ENCODE data around the gene BOK. TPM values are rescaled to one million over a fixed set of nuclear protein-coding genes. Genes with fewer than 3 reads are reported as not detected.

Gene BOK
- total and polyA plus RNA-seq, 2 of the 13 experiments (the other 11 are each of a cell fraction or from before 2014, with no cell fraction given) = 35.5 to 39.2 TPM

GRCh38 chr2:241559323-241560161 lies 997 bp downstream of the BOK start (continued):
- TF ChIP-seq ZSCAN31 (CRISPR knock-in tag; IDR thresholded peaks at IDR 0.05; ENCODE audit: low read depth) = no peak; the same call in 1 of the 2 replicates
- TF ChIP-seq ZNF780A (CRISPR knock-in tag; IDR thresholded peaks at IDR 0.05) = no peak
- no peak for TF ChIP-seq BCL6 (CRISPR knock-in tag; IDR thresholded peaks at IDR 0.05)
- TF ChIP-seq HNRNPLL (IDR thresholded peaks at IDR 0.05; ENCODE audit: low read depth, low read length, poor library complexity, severe bottlenecking) = peak; percentile 28
- TF ChIP-seq ZNF710 (CRISPR knock-in tag; IDR thresholded peaks at IDR 0.05; ENCODE audit: borderline replicate concordance) = 0 out of 2 replicates have a peak, but pooled peaks have one; percentile 25
- no peak for TF ChIP-seq JUN (CRISPR knock-in tag; IDR thresholded peaks at IDR 0.05)
- no peak for TF ChIP-seq KDM3A (CRISPR knock-in tag; IDR thresholded peaks at IDR 0.05; ENCODE audit: low read depth)
- TF ChIP-seq ZSCAN25 (CRISPR knock-in tag; IDR thresholded peaks at IDR 0.05) = no peak
- no peak for TF ChIP-seq ZNF792 (CRISPR knock-in tag; IDR thresholded peaks at IDR 0.05)
- no peak for TF ChIP-seq CEBPB (IDR thresholded peaks at IDR 0.05; ENCODE audit: borderline replicate concordance, low read depth, low read length)
- no peak; the same call in 1 of the 2 replicates for TF ChIP-seq ZNF333 (CRISPR knock-in tag; IDR thresholded peaks at IDR 0.05; ENCODE audit: borderline replicate concordance)
- no peak for TF ChIP-seq DDIT3 (CRISPR knock-in tag; IDR thresholded peaks at IDR 0.05)
- TF ChIP-seq PHF8 (CRISPR knock-in tag; IDR thresholded peaks at IDR 0.05) = peak; percentile 66
- TF ChIP-seq ZNF660 (CRISPR knock-in tag; IDR thresholded peaks at IDR 0.05; ENCODE audit: borderline replicate concordance, low read depth) = no peak
- TF ChIP-seq U2AF2 (IDR thresholded peaks at IDR 0.05; ENCODE audit: low read depth, low read length) = no peak
- no peak for TF ChIP-seq HOXA9 (CRISPR knock-in tag; IDR thresholded peaks at IDR 0.05; ENCODE audit: borderline replicate concordance)
- TF ChIP-seq ZFP91 (CRISPR knock-in tag; IDR thresholded peaks at IDR 0.05; ENCODE audit: borderline replicate concordance) = peak; percentile 58; the same call in 1 of the 2 replicates
- no peak for TF ChIP-seq GATA4 (IDR thresholded peaks at IDR 0.05; ENCODE audit: borderline replicate concordance, low read depth)
- TF ChIP-seq DBP (CRISPR knock-in tag; IDR thresholded peaks at IDR 0.05; ENCODE audit: not compliant biosample characterization) = no peak
- no peak for TF ChIP-seq ZMYM2 (CRISPR knock-in tag; IDR thresholded peaks at IDR 0.05)
- TF ChIP-seq ZBTB34 (CRISPR knock-in tag; IDR thresholded peaks at IDR 0.05) = peak; percentile 56; the same call in 1 of the 2 replicates
- peak; percentile 37 for TF ChIP-seq XRCC5 (optimal IDR thresholded peaks at IDR 0.05; ENCODE audit: low read length)
- TF ChIP-seq NR1H2 (CRISPR knock-in tag; IDR thresholded peaks at IDR 0.05; ENCODE audit: borderline replicate concordance, low read depth) = 0 out of 2 replicates have a peak, but pooled peaks have one; percentile 42
- TF ChIP-seq BRCA1 (CRISPR knock-in tag; IDR thresholded peaks at IDR 0.05) = no peak
